GM19328 (cell line): ENCODE measurements around the gene PICK1.
"Not testable (repeated sequence)": the region's sequence is repeated elsewhere in the genome, so short reads cannot be mapped to it uniquely, and the experiment has no call there.

Source experiments
- ATAC-seq: cut with Tn5 transposase; IDR thresholded peaks from one replicate; pipeline ENCODE4 v1.9.1; 2021; ENCODE audit warnings: mild to moderate bottlenecking, moderate library complexity; ENCODE audit not compliant: unreplicated experiment

The PICK1 gene

DNA sequence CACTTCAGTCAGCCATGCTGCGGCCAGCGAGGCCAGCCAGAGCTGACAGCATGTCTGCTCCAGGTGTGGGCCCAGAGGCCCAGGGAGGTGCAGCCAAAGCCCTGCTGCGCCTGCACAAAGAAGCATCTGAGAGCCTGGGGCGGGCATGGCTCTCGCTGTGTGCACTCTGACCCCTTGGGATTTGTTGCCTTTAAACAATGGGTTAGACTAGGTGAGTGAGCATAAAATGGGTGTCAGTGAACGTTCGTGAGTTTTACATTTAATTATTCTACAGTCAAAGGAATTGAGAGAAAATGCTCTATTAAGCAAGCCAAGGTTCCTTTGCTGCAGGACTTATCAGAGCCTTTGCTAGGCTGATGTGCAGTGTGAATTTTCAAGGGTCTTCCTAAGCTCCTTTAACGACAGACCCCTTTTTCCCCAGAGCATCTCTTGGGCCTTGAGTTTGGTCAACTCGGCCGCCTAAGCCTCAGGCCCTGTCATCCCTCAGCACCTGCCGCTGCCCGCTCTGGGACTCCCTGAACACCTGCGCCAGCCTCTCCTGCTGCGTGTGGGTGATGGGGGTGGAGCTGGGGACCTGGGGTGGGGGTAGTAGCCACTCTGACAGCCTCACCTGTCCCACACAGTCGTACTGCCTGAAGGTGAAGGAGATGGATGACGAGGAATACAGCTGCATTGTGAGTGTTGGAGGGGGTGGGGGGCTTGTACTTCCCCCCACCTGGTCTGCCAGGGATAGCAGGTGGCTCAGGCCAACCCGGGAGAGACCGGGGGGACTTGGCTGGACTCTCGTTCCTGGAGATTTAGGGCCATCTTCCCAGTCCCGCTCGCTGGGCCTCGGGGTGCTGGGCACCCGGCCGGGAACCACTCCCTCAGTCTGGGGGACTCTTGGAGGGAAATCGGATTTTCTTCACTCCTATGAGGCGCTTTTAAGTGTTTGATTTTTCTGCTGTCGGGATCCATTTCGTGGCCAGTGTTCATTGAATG, 16.2 kb downstream of the PICK1 start:
- ATAC-seq, result no peak

GRCh38 chr22:38074181-38075104, 17.2 kb downstream of the PICK1 start:
- no peak for ATAC-seq

DNA sequence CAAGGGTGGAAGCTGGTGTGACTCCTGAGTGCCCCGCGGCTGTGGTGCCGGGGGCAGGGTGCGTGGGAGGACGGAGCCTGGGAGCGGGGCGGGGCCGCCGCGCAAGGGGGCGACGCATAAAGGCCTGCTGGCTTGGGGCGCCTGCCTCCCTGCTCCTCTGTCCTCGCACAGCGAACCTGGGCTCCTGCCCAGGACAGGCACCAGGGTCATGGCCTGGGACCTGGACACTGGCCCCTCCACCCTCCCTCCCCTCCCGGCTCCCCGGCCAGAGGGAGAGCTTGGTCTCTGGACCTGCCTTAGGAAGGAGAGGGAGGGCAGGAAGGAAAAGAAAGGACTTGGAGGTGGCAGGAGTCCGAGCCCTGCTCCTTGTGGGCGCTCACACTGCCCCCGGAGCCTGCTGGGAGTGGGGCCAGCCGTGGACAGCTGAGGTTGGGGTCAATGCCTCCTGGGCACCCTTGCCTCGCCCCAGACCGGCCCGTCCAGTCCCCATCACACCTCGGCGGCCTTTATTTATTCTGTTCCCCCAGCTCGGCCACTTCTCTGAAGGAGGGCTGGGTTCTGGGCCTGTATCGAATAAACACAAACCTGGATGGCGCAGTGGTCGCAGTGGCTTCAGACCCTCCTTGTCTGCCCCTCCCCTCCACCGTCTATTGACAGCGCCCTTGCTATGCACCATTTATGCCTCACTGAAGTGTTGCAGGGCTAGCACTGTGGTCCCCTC, 18.1 kb downstream of the PICK1 start:
- ATAC-seq, result no peak

- ATAC-seq, result no peak
These were observed 18.8 kb downstream of the PICK1 start for GRCh38 chr22:38075961-38076360.

GRCh38 chr22:38077096-38077495, 19.9 kb downstream of the PICK1 start:
- ATAC-seq, result no peak

DNA sequence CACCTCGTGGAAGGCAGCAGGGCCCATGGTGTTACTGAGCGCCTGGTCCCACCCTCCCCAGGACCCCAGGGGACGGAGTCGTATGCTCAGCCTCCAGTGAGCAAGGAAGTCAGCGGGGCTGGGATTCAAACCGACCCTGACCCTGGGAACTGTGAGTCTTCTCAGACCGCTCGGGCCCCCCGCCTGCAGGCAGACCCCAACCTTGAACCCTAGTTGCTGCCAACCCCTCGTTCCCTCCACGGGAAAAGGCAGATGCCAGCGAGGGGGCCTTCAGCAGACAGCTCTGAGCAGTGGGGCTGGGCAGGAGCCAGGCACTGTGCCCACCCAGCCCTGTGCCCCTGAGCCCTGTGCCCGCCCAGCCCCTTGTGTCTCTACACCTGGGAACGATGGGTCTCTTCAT, 20.4 kb downstream of the PICK1 start:
- ATAC-seq, result no peak

DNA sequence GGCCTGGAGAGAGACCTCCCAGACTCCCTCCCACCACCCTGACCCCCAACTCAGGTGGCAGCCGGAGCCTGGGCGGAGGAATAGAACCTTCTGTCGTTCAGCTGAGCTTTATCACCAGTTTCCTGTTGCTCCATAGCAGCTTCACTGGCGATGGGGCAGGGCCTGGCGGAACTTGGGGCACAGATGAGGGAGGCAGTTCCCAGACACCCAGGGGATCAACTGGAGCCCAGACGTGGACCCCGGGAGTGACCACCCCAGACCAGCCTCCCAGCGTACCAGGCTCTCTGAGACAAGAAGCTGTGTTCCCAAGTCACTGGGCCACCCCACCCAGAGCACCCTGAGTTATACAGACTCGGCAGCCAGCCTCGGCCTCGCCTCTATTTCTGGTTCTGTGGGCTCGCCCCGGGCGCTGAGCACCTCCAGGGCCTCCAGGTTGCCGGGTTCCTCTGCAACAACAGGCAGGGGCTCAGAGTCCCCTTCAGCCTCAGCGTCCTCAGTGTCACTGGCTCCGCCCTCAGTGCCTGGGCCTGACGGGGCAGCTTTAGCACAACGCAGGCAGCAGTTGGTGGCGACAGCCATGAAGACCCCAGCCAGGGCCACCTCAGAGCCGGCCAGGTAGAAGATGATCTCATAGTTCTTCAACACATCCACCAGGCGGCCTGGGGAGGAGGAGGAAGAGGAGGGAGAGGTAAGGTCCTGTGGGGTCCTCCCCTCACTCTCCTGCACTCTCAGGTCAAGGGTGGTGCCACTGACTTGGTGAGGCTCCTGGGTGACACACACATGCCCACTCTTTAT, 21.0 kb downstream of the PICK1 start:
- no peak for ATAC-seq

GRCh38 chr22:38079208-38079607, 22.0 kb downstream of the PICK1 start:
- ATAC-seq, result not testable (repeated sequence)

DNA sequence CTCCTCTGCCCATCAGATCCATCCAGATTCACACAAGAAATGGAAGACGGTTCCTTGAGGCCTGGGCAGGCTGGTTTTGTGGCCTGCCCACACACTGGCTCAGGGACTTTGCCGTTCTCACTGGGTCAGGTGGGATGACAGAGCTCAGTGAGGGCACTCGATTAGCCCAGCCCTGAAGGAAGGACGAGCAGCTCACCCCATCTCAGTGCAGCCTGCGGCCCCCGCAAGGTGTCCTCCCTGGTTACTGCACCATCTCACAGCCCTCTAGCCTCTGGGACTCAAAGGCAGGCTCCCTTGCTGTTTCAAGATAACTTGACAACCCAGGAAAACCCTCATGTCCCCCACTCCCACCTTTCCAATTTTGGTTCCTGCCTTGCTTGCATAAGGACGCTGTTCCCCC, 22.6 kb downstream of the PICK1 start:
- ATAC-seq, result no peak

- ATAC-seq, result no peak
These were observed 23.3 kb downstream of the PICK1 start for GRCh38 chr22:38080474-38080849.

DNA sequence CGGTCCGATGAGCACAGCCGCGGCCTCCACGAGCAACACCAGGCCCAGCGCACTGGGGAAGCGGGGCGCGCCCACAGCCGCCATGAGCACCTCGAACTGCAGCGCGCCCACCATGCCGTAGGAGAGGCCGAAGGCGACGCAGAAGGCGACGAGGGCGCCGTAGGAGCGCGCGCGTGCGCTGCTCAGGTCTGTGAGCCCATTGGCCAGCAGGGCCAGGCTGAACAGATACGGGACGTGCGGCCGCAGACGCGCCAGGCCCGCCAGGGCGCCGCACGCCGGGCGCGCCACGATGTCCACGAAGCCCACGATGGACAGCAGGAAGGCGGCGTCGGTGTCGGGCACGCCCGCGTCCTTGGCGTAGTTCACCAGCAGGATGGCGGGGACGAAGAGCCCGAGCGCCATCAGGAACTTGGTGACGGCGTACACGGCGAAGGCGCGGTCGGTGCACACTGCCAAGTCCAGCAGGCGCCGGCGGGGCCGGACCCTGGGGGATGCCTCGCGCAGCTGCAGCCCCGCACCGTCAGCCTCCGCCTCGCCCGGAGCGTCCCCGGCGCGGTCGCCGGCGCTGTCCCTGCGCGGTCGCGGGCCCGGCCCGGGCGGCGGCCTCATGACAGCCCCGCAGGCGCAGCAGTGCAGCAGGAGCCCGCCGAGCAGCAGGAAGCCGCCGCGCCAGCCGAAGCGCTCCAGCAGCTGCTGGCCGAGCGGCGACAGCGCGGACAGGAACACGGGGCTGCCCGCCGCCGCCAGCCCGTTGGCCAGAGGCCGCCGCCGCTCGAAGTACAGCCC, 23.8 kb downstream of the PICK1 start:
- ATAC-seq, result no peak

DNA sequence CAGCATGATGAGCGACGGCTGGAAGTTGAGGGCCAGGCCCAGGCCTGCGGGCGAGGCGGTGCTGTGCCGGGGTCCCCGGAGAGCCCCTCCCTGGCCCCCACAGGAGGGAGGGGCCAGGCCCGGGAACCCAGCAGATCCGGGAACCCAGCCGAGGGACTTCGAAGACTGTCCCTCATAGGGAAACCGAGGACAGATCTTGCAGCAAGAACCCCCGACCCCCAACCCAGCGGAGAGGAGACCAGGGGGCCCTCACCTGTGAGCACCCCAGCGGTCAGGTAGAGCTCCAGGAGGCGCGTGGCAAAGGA, 24.4 kb downstream of the PICK1 start:
- ATAC-seq, result no peak

DNA sequence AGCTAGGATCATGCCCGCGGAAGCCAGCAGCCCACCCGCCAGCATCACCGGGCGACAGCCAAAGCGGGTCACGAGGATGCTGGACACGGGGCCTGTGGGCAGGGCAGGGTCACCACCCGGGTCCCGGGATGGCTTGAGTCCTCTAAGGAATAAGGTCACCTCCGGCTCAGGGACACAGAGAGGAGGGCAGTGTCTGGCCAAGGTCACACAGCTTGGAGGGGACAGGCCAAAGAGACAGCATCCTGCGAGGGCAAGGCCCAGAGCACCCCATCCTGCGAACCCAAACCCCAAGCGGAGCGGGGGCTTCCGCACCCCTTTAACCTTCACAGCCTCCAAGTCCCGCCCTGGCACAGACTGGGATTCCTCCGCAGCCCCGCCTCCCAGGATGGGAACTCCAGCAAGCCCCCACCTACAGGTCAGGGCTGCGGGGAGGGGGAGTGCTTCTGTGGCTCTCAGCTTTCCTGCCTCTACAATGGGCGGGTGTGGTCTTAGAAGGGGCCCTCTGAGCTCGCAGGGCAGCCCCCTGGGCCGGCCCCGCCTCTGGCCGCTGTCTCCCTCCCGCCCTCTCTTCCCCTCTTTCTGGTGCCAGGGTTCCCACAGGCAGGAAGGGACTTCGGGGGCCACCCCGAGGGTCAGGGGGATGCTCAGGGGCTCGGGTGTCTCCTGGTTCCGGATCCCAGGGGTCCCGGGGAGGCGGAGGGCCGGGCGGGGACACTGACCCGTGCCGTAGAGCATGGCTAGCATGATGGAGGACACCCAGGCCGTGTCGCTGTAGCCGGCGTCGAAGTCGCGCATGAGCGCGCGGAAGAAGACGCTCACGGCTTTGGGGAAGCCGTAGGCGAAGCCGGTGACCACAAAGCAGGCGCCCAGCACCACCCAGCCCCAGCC, 25.0 kb downstream of the PICK1 start:
- ATAC-seq, result no peak

GRCh38 chr22:38082986-38083710, 25.9 kb downstream of the PICK1 start:
- no peak for ATAC-seq

DNA sequence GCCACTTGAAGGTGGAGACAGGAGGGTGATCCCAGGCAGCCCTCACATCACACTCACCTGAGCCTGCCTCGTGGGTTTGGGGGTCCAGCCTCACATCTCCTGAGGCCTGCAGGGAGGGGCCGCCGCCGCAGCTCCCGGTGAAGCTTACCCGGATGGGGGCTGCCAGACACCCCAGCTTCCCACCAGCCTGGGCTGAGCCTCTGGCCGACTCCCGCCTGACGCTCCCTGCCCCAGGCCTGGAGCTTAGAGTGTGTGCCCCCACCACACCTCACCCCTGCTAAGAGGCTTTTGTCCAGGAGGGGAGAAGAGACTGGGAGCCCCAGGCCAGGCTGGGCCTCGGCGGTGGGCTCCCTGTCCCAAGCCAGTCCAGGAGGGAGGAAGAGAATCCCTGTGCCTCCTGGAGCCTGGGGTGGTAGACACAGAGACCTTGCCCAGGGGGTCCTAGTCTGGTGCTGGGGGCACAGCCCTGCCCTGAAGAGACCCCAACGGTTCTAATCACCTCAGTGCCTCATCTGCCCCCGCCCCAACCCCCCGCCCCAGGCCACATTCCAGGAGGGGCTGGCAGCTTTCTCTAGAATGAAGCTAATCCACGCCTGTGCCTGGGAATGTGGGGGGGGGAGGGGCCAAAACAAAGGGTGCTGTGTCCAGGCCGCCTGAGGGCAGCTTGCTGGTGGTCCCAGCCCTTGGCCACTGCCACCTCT, 26.9 kb downstream of the PICK1 start, which contains the start of gene SLC16A8:
SLC16A8 (minus strand) TSS at position 254 of the 701 bp plus-strand sequence. CDS start 1,311 bp downstream, outside the sequence.
- no peak for ATAC-seq

DNA sequence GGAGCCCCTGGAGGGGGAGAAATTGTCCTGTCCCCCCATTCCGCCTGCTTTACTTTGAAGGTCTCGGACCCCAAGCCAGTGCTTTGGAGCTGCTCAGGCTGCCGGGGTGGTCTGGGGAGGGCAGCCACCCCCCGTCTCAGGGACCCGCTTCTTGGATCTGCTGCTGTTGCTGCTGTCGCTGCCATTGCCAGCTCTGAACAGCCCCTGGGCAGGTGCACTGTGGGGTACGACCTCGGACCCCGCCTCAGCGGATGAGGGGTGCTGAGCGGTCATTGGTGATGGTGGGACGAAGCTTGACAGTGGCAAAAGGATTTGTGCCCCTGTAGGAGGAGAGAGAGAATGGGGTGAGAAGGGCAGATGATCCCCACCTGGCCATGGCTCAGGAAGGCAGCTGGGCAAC, 27.9 kb downstream of the PICK1 start:
- ATAC-seq, result no peak

DNA sequence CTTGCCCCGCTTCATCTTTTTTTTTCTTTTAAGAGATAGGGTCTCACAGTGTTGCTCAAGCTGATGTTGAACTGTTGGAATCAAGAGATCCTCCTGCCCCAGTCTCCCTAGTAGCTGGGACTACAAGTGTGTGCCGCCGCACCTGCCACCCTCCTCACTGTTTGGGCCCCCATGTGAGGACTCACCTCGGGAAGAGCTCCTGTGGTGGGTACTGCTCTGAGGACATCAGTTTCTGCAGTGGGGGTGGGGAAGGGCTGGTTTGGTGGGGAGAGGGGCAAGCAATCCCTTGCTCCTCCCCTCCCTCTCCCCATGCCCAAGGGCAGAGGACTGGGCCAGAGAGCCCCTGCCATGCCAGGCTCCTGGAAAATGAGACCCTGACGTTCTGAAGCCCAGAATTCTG, 28.3 kb downstream of the PICK1 start:
- no peak for ATAC-seq
